ENCODE results near the gene IRF6.

Gene IRF6

GRCh38 chr1:209748620-209749019 lies 57.3 kb downstream of the IRF6 start:
- H3K4me1 Mint-ChIP-seq, result peaks cover 73% of the 10 kb centered on the region
- ATAC-seq (no peak), DNase-seq (no peak)
- H3K27me3 Mint-ChIP-seq, result no peaks in the 10 kb centered on the region
- H3K4me3 Mint-ChIP-seq, result peak overlapping the region; percentile 22
- no peaks in the 10 kb centered on the region for H3K9me3 Mint-ChIP-seq
- H3K27ac Mint-ChIP-seq, result peak overlapping the region; percentile 82
- no peaks in the 10 kb centered on the region for H3K36me3 Mint-ChIP-seq (ENCODE audit: low read depth)

- no peaks in the 10 kb centered on the region for H3K27me3 Mint-ChIP-seq
- peak; percentile 85 for ATAC-seq
These were observed 58.2 kb downstream of the IRF6 start for GRCh38 chr1:209747580-209748262.

GRCh38 chr1:209746451-209747165 lies 59.3 kb downstream of the IRF6 start:
- Mint-ChIP-seq H3K27ac (peak overlapping the region; percentile 82), H3K4me1 (peaks cover 71% of the 10 kb centered on the region), H3K36me3 (ENCODE audit: low read depth) (no peaks in the 10 kb centered on the region), H3K4me3 (no peak overlapping the region), H3K27me3 (no peaks in the 10 kb centered on the region), H3K9me3 (no peaks in the 10 kb centered on the region)
- no peak for DNase-seq
- ATAC-seq, result no peak

More at GRCh38 chr1:209747580-209748262, 58.2 kb downstream of the IRF6 start:
- Mint-ChIP-seq H3K4me3 (peak overlapping the region; percentile 47), H3K4me1 (peaks cover 73% of the 10 kb centered on the region), H3K27ac (peak overlapping the region; percentile 82), H3K9me3 (no peaks in the 10 kb centered on the region), H3K36me3 (ENCODE audit: low read depth) (no peaks in the 10 kb centered on the region)
- peak; percentile 94 for DNase-seq

GRCh38 chr1:209743145-209743482 lies 62.8 kb downstream of the IRF6 start:
- DNase-seq (no peak), ATAC-seq (no peak)
- Mint-ChIP-seq H3K27ac (peak overlapping the region; percentile 68), H3K36me3 (ENCODE audit: low read depth) (no peaks in the 10 kb centered on the region), H3K4me1 (peaks cover 45% of the 10 kb centered on the region), H3K27me3 (no peaks in the 10 kb centered on the region), H3K9me3 (no peaks in the 10 kb centered on the region), H3K4me3 (no peak overlapping the region)

- H3K4me3 Mint-ChIP-seq, result no peak overlapping the region
- DNase-seq, result no peak
- no peaks in the 10 kb centered on the region for H3K27me3 Mint-ChIP-seq
These were observed 63.4 kb downstream of the IRF6 start for GRCh38 chr1:209742409-209743144.

GRCh38 chr1:209741889-209742288 lies 64.1 kb downstream of the IRF6 start:
- no peak for ATAC-seq
- Mint-ChIP-seq H3K4me1 (peaks cover 38% of the 10 kb centered on the region), H3K27me3 (no peaks in the 10 kb centered on the region), H3K9me3 (no peaks in the 10 kb centered on the region), H3K4me3 (no peak overlapping the region), H3K27ac (peak overlapping the region; percentile 8), H3K36me3 (ENCODE audit: low read depth) (no peaks in the 10 kb centered on the region)
- DNase-seq, result no peak

More at GRCh38 chr1:209742409-209743144, 63.4 kb downstream of the IRF6 start:
- Mint-ChIP-seq H3K4me1 (peaks cover 40% of the 10 kb centered on the region), H3K36me3 (ENCODE audit: low read depth) (no peaks in the 10 kb centered on the region), H3K27ac (peak overlapping the region; percentile 68), H3K9me3 (no peaks in the 10 kb centered on the region)
- ATAC-seq, result no peak

GRCh38 chr1:209741193-209741592 lies 64.7 kb downstream of the IRF6 start:
- H3K9me3 Mint-ChIP-seq, result no peaks in the 10 kb centered on the region
- ATAC-seq, result no peak
- no peaks in the 10 kb centered on the region for H3K36me3 Mint-ChIP-seq (ENCODE audit: low read depth)
- no peak for DNase-seq
- H3K27me3 Mint-ChIP-seq, result peaks cover 2% of the 10 kb centered on the region
- peaks cover 38% of the 10 kb centered on the region for H3K4me1 Mint-ChIP-seq
- no peak overlapping the region for H3K27ac Mint-ChIP-seq
- no peak overlapping the region for H3K4me3 Mint-ChIP-seq

GRCh38 chr1:209738270-209738669 lies 67.7 kb downstream of the IRF6 start:
- peaks cover 57% of the 10 kb centered on the region for H3K4me1 Mint-ChIP-seq
- peaks cover 2% of the 10 kb centered on the region for H3K27me3 Mint-ChIP-seq
- no peak overlapping the region for H3K4me3 Mint-ChIP-seq
- no peak overlapping the region for H3K27ac Mint-ChIP-seq
- ATAC-seq (no peak), DNase-seq (no peak)
- no peaks in the 10 kb centered on the region for H3K36me3 Mint-ChIP-seq (ENCODE audit: low read depth)
- peaks cover 4% of the 10 kb centered on the region for H3K9me3 Mint-ChIP-seq

GRCh38 chr1:209737118-209737505 lies 68.8 kb downstream of the IRF6 start:
- H3K4me1 Mint-ChIP-seq, result peaks cover 54% of the 10 kb centered on the region
- peak overlapping the region; percentile 74 for H3K27ac Mint-ChIP-seq
- no peak overlapping the region for H3K4me3 Mint-ChIP-seq
- H3K27me3 Mint-ChIP-seq, result peaks cover 2% of the 10 kb centered on the region
- ATAC-seq (no peak), DNase-seq (no peak)
- no peaks in the 10 kb centered on the region for H3K36me3 Mint-ChIP-seq (ENCODE audit: low read depth)
- H3K9me3 Mint-ChIP-seq, result peaks cover 4% of the 10 kb centered on the region

GRCh38 chr1:209736490-209737117 lies 69.3 kb downstream of the IRF6 start:
- Mint-ChIP-seq H3K4me1 (peaks cover 49% of the 10 kb centered on the region), H3K36me3 (ENCODE audit: low read depth) (no peaks in the 10 kb centered on the region), H3K4me3 (no peak overlapping the region), H3K9me3 (peaks cover 4% of the 10 kb centered on the region), H3K27me3 (peaks cover 2% of the 10 kb centered on the region), H3K27ac (peak overlapping the region; percentile 74)
- ATAC-seq, result peak; percentile 64
- no peak for DNase-seq

Measured in activated naive CD8-positive, alpha-beta T cell treated with anti-CD3 and anti-CD28 coated beads, Interleukin-2, amount 50 U/mL, for 24 hours (primary cell).